AG09319 (cell line): ENCODE measurements around the gene RTCB.

Source experiments
- DNase-seq: peaks from one replicate; pipeline ENCODE4 v3.0.0-alpha.2; 2010; ENCODE audit warnings: low read depth; ENCODE audit errors: extremely low read depth
- TF ChIP-seq, protein P1 (sequence below): IDR thresholded peaks from 2 replicates; pipeline ENCODE4 v1.5.1; 2011; ENCODE audit warnings: low read depth, mild to moderate bottlenecking, inconsistent platforms, low read length, moderate library complexity

Gene RTCB

DNA sequence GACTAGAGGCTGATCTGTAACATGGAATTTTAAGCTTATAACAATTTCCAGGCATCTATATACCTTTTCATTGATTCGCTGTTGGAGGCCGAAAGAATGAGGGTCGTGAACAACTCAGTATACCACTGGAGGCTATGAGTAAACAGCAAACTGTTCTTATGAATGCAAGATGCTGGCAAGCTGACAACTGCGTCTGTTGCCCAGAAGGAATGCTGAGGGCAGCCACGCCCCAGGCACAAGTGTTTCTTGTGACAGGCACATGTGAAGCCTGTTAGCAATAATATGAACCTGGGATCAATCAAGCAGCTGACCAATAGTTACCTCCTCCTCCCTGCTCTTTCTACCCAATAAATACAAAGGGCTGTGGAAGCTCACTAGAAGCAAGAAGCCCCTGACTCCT is 15.3 kb downstream of the RTCB start:
- TF ChIP-seq, protein P1, sequence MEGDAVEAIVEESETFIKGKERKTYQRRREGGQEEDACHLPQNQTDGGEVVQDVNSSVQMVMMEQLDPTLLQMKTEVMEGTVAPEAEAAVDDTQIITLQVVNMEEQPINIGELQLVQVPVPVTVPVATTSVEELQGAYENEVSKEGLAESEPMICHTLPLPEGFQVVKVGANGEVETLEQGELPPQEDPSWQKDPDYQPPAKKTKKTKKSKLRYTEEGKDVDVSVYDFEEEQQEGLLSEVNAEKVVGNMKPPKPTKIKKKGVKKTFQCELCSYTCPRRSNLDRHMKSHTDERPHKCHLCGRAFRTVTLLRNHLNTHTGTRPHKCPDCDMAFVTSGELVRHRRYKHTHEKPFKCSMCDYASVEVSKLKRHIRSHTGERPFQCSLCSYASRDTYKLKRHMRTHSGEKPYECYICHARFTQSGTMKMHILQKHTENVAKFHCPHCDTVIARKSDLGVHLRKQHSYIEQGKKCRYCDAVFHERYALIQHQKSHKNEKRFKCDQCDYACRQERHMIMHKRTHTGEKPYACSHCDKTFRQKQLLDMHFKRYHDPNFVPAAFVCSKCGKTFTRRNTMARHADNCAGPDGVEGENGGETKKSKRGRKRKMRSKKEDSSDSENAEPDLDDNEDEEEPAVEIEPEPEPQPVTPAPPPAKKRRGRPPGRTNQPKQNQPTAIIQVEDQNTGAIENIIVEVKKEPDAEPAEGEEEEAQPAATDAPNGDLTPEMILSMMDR: no peak
- peak; percentile 47 for DNase-seq

DNA sequence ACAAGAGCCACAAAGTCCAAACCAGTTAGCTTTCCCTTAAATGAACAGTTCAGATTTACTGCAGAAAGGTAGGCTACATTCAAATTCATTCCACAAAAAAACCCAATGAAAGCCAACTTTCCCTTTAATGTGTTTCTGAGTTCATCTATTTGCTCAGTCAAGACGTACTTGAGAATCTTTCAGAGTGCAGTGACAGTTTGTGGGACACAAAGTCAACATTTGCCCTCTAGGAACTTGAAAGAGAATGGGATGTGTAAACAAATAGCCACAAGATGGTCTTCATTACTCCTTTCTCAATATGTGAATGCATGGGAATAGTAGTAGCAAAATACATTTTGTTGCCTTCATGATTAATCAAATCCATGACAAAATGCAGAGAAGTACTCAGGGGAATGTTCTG is 15.8 kb downstream of the RTCB start:
- TF ChIP-seq, protein P1: no peak
- DNase-seq: no peak

DNA sequence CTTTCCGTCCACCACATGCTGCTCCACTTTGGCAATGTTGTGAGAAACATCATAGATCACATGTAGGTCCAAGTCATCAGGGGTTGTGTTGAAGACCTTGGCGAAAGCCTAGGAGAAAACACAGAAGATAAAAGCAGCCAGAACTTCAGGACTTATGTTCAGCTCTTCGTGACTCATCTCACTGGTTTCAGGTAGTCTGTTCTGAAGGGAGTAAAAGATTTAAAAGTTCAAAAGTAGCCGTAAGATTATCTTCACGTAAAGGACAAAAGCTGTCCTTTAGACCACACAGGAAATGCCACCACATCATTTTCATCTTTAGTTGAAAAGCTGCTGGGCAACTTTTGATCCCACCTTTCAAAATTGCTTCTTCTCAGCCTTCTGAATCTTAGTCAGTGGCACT is 16.9 kb downstream of the RTCB start:
- TF ChIP-seq, protein P1: no peak
- no peak for DNase-seq

DNA sequence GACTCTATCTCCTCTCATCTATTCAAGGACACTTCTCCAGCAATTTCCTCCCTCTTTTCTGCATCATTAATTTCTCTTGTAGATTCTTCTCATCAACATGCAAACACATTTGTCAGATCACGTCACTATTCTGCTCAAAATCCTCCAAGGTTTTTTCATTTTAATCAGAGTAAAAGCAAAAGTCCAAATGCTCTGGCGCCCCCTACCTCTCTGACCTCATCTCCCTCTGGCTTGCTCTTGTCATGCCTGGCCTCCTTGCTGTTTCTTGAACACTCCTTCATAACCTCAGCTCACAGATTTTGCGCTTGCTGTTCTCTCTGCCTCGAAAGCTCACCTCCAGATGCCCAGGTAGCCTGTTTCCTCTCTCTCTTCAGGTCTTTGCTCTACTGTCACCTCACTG is 22.4 kb downstream of the RTCB start:
- no peak for DNase-seq
- TF ChIP-seq, protein P1: peak; percentile 32

DNA sequence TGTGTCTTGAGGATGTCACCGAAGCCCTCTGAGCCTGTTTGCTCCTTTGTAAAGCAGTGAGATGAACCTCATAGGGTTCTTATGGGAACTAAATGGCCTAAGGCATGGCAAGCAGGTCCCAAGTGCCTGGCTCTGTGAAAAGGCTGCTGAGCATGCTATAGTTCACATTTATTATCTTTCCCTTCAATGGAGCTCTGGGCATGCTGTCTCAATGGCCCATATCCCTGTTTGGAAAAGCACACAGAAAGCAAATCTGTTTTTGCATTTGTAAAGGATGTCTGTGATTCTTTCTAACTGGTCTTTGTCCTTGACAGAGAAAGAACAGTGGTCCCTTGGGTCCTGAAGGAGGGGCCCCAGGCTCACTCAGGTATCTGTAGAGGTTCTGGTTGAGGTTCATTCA is 26.4 kb downstream of the RTCB start:
- no peak for DNase-seq
- TF ChIP-seq, protein P1: no peak

DNA sequence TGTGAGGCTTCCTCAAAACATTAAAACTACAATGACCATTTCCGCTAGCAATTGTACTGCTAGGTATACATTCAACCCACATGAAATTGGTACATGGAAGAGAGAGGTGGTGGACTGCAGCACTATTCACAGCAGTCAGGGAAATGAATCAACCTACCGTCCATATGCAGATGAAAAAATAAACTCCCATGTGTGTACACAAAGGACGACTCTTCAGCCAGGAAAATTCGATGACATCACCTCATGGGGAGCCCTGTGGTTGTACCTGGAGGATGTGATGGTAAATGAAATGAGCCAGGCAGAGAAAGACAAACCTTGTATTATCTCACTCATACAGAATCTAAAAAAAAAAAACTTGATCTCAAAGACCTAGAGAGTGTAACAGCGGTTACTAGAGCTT is 31.1 kb downstream of the RTCB start:
- TF ChIP-seq, protein P1: no peak
- DNase-seq: no peak

DNA sequence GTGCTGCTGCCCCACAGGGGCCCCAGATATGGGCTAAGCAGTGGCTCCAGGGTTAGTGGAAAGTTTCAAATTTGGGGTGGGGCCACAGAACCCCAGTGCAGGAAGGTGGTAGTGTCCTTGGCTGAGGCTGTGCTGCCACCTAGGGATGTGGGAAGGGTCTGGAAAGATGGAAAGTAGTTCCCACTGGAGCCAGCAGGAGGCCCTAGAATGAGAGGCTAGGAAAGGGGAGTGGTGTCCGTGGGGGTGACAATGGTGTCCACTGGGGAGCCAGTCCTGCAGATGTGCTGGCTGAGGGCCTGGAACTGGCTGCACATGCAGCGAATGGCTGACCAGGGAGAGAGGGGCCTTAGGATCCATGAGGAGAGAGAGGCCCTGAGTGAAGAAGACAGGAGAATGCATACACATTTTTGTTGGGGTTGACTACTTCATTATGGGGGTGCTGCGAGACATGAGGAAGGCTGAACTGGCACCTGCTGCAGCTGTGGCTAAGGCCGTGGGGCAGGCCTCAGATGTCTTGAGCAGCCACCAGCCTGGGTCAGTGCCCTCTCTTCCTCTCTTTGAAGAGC is 33.3 kb downstream of the RTCB start:
- no peak for DNase-seq
- TF ChIP-seq, protein P1: peak; percentile 41
